Embryonic facial prominence (tissue), 1 donor: Measurements from ENCODE around the gene HNF1B.

Experiments used
- DNase-seq: peaks from one replicate; pipeline ENCODE4 v3.0.0-alpha.2; 2016; ENCODE audit errors: extremely low spot score

The HNF1B gene

DNA sequence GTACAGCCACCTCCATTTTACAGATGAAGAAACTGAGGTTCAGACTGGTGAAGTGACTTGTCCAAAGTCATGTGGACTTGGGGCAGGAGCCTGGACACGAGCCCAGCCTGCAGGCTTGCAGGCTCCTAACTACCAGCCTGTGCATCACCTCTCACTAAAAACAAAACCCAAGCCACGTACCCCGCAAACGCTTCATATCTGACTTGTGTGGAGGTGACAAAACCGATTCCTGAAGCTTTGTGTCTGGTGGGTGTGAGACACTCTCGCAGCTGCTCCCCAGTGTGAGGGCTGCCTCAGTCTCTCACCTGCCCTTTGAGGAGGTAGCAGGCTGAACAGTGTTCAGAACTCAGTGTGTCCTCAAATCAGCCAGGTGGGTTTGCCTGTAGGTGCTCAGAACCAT lies 8.4 kb downstream of the HNF1B start:
- no peak for DNase-seq

DNA sequence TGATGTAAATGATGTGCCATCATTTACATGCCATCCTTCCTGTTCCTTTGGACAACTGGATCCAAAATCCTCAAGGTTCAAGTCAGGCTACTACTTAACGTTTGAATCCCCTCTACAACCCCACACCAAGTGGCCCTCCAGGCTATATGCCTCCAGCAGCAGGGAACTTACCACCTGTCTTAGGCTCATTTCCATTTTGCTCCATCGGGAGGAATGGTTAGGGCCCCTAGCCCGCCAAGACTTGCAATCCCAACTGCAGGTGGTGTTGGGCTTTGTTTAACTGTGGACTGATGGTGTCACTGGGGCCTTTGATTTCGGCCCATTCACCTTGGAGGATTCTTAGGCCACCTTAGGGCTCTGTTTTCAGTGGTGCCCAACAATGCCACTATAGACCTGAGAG lies 9.7 kb downstream of the HNF1B start:
- no peak for DNase-seq

DNA sequence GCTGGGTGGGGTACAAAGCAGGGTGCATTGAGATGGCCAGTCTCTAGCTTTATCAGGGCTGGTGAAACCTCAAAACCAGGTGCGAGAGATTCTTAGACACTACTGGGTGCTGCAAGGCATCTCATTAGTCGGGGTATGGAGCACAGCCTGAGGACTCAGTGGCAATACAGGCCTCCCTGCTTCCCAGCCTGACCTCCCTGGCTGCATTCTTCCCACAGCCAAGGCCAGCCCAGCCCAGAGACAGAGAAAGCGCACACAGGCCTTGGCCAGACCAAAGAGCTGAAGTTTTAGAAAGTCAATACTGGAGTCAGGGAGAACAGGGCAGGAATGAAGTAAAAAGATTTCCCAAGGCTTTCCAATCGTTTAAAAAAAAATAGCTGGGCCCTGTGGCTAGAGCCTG lies 12.5 kb downstream of the HNF1B start:
- no peak for DNase-seq

DNA sequence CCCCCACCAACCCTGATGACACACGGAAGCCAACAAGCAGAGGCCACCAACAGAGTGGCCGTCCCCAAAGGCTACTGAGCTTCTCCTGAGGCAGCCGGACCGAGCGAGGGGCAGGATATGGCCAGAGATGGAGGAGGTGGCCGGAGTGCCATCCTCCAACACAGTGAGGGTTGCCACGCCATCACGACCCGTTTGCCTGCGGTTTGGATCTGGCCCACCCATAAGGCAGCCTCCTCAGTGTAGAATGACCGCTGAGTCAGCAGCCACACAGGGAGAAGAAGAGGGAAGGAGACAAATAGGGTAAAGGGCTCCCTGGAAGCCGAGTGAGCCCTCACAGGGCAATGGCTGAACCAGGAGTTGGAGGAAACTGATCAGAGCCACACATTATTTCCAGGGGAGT lies 13.8 kb downstream of the HNF1B start:
- no peak for DNase-seq

DNA sequence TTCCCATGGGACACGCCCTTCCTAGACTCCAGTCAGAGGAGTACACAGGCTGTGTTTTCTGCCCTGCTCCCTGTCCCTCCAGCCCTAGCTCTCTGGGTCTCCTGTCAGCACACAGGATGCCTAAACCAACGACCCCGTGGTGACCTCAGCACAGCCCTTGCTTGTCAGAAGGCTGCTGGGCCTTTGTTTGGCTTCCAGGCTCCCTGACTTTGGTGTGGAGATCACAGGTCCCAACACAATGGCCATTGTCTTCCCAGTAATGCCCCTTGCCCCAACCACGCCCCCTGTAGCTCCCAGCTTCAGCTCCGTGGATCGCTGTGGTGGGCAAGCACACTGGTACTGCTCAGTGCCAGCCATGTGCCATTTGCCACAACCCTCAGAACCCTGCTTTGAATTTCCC lies 15.0 kb downstream of the HNF1B start:
- DNase-seq = no peak

DNA sequence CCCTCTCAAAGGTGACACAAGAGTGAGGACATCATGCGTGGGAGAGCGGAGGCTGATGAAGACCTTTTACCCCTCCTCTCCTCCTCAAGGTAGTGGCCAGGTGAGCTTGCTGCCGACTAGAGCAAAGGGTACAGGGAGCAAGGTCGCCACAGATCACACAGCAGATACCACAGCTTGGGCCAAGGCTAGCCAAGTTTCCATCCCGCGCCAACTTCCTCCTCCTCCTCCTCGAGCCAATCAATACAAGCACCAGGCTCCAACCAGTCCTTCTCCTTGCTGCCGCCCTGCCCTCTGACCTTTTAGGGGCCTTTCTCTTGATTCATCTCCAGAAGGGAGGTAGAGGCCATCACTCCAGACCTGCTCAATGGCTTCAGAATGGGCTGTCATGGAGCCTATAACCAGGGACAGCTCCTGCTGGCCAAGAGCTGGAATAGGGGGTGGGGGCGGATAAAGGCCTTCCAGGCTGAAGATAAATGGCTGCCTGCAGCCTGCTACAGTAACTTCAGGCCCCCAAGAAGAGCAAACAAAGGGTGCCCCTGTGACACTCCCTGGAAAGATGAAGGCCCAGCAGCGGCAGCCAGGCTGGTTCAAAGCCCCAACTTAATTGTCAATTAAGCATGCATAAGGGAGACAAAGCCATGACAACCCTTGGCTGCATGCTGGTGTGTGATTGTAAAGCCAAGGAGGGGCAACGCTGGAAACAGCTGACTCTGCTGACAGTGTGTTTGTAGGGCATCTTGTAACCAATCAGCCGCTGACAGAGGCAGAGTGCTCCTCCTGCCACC lies 17.8 kb downstream of the HNF1B start:
- no peak for DNase-seq

DNA sequence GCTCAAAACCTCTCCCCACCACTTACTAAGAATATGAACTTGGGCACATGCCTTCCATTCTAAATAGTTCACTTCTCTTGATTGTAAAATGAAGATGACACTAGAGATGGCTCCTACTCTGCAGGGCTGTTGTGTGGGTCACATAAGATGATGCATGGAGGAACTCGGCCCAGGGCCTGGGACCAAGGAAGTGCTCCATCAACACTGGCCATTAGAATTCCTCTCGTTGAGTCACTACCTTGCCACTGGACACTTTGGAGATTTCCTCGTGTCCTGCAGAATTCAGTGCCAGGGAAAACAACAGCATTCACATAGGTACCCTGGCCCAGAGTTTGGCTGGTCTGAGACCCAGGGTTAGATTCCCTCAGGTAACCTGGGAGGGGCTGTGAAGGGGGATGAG lies 18.6 kb downstream of the HNF1B start:
- no peak for DNase-seq

DNA sequence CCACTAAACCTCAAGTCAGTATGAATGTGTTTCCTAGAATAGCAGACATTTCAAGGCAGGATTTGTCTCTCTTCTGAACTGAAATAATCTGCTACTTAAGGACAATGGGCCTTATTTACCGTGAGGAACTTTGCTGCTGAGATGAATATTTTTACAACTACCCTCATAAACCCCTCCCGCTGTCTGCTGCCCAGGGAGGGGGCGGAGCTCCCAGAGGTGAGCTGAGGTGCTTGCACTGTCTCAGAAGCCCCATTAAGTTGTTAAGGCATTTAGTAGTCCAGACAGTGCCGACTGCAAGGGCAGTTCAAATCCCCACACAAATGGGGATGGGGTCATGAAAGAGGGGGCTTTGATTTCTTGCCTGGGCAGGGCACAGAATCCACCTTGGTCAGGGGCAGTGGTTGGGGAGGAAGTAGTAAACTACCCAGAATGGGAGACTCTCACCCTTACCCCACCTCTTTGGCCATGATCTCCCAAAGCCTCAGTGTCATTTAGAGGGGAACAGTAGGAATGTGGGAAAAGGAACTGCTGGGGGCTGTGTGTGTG lies 19.2 kb downstream of the HNF1B start:
- DNase-seq = no peak

DNA sequence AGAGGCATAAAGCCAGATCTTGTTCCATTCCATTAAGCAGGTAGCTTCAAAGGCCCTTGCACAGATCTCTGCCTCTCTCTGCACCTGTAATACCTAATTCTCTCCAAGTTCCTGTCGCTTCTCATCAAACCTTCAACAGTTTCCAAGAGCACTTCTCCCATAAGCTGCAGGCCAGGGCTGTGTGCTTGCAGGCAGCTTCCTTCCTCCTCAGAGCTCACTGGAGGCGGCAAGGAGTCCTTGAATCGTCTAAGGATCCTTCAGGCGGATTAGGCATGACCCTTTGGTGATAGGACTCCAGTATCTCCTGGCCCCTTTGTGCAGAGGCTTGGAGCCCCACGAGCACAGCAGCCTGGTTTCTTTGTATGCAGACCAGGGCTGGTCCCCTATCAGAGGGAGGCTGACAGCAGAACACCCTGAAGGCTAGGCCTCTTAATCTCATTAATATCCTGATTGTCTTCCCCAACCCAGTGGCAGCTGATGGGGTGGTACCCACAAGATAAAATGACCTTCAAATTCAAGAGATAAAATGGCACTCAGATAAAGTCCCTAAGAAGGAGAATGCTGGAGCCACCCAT lies 19.8 kb downstream of the HNF1B start:
- DNase-seq = no peak

DNA sequence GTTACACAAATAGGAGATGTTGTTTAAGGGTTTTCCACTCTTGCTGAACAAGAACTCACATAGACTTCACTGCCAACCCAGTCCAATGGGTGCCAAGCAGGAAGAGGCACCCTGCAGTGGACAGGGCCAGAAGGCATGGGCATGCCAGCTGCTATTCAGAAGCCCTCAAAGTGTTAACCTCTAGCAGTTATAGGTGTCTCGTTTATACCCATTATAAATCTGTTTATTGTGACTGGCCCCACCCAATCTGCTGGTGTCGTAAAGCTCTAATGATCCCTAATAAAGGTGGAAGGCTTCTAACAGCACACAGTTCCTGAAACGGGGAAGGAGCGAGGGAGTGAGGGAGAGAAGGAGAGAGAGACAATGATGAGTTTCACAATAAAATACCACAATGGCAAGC lies 23.9 kb downstream of the HNF1B start:
- no peak for DNase-seq

DNA sequence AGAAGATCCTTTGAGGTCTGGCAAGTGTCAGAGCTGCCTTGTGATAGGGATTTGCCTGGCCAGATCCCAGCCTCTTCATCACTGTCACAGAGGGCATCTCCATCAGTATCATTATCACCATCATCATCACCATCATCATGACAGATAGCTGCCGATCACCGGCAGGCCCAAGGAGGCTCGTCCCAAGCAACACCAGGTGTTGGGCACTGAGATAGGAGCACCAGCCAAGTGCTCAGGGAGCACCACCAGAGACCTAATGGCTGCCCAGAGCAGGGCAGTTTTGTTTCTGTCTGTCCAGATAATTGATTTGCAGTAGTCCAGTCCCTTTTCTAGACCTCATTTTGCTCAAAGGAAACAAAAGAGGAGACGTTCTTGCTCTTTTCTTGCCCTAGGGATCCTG lies 25.0 kb downstream of the HNF1B start:
- DNase-seq = no peak

DNA sequence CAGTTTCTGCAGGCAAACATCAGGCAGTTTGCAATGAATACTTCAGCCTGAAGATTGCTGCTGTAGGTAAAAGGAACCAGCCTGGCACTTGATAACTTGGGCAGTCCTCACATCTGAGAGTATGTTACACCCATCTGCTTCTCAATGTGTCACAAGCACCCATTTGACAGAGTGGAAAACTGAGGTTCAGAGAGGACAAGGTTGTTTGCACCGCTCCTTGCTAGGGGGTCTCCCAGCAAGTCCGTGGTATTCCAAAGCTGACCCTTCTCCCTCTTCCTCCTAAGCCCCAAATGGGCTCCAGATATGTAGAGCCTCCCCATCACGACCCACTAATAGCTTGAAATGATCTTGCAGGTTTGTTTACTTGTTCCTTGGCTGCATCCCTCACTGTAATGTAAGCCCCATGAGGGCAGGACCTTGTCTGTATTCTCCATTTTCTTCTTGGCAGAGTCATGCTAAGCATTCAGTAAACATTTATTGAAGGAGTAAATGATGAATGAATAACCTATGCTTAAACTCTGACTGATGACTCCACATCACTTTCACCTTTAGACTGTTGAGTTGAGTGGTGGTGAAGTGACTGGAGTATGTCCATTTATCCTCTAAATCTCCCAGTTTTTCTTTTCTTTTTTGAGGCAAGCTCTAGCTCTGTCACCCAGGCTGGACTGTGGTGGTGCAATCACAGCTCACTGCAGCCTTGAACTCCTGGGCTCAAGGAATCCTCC lies 26.4 kb downstream of the HNF1B start:
- DNase-seq = no peak

DNA sequence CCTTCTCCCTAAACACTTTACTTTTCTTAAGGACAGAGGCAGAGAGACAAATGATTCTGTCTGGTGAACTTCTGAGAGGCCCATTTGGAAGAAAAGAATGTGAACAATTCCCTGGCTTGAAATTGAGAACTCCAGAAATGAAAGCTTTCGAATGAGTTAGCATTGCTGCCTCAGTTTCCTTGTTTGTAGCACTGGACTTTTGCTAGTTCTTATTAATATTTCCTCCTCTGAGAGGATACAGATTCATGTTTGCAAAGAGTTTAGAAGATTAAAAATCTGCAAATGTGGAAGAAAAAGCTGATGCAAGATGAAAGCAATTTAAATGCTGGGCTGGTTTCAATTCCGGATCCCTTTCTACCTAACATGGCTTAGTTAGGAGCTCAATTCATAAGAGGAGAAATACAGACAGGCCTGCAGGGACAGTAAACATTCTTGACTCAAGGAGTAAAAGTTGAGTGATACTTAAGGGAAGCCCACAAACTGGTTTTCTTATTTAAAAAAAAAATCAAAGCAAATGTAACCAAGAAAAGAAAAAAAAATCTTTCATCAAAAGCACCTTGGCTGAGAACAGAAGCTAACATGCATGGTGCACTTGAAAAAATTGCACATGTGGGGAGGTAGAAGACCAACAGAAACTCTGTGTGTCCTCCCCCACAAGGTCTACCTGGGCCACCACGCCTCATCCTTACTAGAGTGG lies 27.1 kb downstream of the HNF1B start:
- DNase-seq = no peak

DNA sequence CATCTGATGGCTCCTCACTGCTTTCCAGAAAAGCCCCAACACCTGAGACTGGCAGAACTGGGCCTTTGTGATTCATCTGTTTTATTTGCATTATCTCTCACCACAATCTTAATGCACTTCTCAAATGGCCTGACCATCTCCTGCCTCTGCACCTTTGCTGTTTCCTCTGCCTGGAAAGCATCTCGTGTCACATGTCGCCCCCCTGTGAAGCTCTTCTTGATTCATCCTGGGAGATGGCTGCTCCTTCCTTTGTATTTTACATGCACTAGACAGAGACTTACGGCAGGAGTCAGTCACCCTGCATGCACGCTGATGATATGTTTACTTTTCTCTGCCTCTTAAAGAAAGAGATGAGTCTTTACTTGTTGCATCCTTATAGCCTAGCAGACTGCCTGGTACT lies 30.0 kb downstream of the HNF1B start:
- DNase-seq = no peak

DNA sequence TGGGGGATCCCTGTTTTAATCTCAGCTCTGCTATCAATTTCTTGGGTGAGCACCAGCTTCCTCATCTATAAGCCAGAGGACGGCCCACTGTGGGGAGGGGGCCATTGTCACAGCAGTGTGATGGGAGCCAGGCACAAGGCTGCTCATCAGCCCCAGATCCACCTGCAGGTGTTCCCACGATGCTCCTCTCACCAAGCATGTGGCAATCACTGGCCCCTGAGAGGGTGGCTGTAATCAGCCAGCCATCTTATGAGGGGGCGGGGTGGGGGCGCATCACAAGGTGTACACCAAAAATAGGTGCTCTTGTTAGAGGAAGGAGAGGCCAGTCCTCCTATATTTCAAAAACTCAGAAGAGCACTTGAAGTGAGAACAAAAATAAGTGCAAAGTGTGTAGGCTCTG lies 31.2 kb downstream of the HNF1B start:
- DNase-seq = no peak

DNA sequence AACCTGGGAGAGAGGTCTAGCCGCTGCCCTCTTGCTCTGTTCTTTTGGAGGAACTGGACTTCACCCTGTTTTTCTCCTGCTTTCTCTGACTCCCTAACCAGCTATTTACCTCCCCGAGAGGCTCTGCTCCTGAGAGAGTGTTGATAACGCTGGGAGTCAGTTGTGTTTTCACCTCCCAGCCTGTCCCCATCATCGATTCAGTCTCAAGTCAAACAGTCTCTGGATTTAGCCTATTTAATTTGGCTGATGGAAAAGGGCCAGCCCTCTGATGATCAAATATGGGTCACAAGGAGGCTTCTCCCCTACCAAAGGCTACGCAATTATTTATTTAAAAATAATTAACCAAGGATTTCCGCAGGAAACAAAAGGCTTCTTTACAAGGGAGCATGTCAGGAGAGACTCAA lies 31.8 kb downstream of the HNF1B start:
- no peak for DNase-seq

DNA sequence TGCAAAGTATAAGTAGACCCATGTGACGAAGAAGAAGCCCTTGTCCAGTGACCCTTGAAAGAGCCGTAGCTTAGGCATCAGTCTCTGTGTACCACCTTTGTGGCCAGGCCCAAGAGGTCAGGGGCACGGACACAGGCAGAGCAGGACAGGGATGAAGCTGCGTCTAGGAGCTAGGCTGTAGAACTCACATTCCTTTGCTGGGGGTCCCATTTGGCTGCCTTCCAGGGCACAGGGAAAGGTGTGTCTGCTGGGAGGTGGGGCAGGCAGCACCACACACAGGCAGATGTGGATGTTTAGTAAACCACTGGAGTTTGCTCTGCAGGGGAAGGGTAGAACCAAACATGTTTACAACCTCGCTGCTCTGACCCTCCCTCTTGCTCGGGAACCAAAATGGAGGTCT lies 33.7 kb downstream of the HNF1B start:
- DNase-seq = no peak

DNA sequence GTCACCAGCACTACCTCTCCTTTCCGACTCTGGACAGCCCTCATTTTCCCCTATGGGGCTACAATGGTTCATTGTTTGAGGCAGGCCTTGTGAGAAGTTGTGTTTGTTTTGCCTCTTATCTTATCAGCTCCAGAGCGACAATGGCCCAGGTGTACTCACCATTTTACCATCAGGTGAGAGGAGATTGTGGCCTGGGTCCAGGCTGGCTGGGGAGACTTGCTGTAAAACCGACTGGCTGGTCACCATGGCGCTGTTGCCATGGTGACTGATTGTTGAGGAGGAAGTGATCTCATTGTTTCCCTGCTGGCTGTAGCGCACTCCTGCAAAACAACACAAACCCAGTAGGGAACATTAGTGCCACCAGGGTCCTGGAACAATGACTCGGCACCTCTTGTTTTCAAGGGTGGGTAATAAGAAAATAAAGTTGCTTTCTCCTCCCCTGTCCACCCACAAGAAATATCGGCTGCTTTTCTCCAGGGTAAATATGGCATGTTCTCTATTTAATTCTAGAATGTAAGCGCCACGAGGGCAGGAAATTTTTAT lies 34.4 kb downstream of the HNF1B start:
- DNase-seq = no peak

DNA sequence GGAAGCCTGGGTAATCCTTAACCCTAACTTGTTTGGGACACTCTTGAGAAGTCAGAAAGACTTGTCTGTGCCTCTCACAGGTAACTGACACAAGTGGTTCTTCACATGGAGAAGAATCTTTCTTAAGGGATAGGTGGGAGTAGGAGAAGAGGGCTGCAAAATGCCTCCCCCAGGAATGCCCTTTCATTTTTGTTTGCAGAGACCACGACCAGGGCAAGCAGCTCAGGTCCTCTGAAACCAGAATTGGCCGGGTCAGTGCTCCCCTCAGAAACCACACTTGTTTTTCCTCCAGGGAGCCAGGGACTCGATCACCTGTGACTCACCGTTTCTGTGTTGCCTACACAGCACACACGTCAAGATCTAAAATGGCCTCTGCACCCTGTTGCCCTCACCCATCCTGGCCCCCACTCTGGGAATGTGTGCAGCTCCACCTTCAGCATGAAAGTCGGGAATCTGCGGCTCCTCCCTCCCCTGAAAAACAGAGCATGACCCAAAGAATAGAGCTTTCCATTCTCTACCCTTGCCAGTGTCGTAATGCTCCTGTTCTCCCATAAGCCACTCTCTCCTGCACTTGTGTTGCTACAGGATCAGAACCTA lies 36.1 kb downstream of the HNF1B start:
- DNase-seq = no peak

DNA sequence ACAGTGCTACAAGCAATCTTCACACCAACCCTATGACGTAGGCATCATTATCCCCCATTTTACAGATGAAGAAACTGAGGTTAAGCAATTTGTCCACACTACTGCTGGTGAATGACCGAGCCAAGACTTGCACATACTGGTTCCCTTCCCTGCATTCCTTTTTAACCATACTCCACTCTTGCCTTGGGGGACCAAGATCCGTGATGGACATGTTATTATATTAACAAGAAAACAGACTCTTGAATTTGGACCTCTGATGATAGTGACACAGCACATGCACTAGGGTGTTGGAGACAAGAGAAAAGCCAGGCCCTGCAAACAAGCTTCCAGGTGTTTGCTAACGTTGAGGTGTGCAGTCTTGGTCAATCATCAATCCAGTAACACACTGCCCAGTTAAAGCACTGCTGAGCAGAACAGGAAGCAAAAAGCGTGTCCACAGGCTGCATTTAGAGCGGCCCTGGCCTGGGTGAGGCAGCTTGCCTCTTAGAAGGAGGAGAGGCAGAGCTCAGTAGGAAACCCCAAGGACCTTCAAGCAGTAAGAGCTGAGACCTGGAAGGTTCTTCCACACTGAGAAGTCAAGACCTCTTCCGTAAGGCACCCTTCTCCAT lies 36.7 kb downstream of the HNF1B start:
- no peak for DNase-seq

DNA sequence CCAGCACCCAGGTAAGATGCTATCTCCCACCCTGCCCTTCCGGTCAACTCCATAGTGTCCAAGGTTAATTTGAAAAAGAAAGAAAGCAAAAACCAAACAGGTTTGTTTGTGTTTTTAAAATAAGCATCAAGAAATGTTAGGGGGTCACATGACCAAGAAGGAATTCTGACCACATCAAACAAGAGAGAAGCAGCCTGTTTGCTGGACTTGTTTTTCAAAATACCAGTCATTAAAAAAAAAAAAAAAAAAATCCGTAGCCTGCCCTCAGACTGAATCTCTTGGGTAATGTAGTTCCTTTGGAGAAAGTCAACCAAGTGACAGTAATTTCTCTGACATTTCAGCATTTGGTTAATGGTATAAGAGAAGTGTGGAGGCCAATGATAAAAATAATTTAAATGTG lies 38.4 kb downstream of the HNF1B start:
- no peak for DNase-seq
